GM18868 (cell line): ENCODE measurements around the gene CNNM2.
"Not testable (repeated sequence)": the region's sequence is repeated elsewhere in the genome, so short reads cannot be mapped to it uniquely, and the experiment has no call there.

ENCODE experiments used
- ATAC-seq: cut with Tn5 transposase; IDR thresholded peaks from one replicate; pipeline ENCODE4 v1.9.1; 2021; ENCODE audit warnings: mild to moderate bottlenecking, moderate library complexity; ENCODE audit not compliant: unreplicated experiment

CNNM2 gene

DNA sequence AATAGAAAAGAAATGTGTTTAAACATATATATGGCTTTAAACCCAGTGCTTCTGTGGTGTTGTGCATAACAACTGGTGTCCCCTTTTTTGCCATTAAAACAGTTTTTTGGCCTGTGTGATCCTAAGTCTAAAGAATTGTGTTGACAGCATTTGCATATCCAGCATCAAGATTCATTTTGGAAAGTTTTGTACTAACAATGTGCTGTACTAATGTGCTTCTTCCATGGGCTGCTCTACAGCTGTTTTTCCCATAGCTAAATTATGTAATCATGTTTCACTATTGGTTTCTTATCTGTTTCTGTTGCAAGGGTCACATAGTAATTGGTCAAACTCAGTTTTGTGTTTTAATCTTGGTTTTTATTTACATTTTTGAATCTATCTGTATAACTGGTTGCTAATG lies 5.5 kb downstream of the CNNM2 start:
- ATAC-seq, result no peak

DNA sequence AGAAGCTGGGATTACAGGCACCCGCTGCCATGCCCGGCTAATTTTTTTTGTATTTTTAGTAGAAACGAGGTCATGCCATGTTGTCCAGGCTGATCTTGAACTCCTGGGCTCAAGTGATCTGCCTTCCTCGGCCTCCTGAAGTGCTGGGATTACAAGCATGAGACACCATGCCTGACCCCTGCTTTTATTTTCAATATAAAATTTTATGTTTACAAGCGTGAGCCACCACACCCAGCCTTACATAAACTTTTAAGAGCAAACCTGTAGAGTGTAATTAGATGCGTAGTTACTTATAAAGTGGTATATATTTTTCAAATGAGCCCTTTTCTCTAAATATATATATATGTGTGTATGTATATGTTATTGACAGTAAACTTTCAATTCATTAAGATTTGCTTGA lies 8.7 kb downstream of the CNNM2 start:
- no peak for ATAC-seq

DNA sequence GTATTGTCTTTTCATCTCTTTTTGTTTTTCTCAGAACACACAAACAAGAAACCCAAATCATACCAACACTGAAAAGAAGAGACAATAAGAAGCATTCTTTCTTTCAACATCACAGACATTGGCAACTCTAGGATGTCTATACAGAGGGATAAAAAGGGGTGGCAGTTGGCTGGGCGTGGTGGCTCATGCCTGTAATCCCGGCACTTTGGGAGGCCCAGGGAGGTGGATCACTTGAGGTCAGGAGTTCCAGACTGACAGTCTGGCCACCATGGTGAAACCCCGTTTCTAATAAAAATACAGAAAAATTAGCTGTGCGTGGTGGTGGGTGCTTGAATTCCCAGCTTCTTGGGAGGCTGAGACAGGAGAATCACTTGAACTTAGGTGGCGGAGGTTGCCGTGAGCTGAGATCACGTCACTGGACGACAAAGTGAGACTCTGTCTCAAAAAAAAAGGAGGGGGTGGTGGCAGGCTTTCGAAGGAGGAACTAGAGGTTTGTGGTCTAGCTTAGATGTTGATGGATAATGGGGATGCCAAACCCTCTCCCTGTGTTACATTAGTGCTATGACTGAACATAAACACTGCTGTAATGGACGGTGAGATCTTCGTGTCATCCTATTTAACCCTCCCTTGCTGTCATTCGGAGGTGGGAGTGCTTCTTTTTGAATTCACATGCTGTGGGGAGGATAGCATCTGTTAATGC lies 9.4 kb downstream of the CNNM2 start:
- ATAC-seq, result no peak

DNA sequence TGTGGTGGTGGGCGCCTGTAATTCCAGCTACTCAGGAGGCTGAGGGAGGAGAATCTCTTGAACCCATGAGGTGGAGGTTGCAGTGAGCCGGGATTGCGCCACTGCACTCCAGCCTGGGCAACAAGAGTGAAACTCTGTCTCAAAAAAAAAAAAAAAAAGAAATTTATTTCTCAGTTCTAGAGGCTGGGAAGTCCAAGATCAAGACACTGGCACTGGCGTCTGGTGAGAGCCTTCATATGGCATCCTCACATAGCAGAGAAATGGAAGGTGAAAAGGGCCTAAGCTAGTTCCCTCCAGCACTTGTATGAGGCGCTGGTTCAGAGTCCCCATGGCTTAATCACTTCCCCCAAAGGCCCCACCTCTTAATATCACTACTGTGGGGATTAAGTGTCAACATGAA lies 10.3 kb downstream of the CNNM2 start:
- not testable (repeated sequence) for ATAC-seq

DNA sequence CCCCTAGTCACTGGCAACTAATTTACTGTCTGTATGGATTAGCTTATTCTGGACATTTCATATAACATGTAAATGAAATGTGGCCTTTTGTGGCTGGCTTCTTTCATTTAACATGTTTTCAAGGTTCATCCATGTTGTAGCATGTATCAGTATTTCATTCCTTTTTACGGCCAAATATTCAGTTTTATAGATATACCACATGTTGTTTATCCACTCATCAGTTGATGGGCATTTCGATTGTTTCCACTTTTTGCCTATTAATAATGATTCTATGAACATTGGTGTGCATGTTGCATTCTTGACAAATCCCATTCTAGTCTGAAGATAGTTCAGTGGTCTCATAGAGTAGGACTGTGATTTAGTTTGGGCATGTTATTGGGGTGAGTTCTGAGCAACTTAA lies 12.6 kb downstream of the CNNM2 start:
- no peak for ATAC-seq

DNA sequence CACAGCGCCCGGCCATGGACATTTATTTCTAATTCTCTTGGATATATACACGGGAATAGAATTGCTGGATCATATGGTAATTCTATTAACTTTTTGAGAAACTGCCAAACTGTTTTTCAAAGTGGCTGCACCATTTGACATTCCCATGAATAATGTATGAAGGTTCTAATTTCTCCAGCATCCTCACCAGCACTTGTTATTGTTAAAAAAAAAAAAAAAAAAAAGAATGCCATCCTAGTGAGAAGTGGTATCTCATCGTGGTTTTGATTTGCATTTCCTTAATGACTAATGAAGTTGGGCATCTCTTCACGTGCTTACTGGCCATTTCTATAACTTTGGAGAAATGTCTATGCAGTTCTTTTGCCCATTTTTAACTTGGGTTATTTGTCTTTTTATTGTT lies 13.5 kb downstream of the CNNM2 start:
- no peak for ATAC-seq

DNA sequence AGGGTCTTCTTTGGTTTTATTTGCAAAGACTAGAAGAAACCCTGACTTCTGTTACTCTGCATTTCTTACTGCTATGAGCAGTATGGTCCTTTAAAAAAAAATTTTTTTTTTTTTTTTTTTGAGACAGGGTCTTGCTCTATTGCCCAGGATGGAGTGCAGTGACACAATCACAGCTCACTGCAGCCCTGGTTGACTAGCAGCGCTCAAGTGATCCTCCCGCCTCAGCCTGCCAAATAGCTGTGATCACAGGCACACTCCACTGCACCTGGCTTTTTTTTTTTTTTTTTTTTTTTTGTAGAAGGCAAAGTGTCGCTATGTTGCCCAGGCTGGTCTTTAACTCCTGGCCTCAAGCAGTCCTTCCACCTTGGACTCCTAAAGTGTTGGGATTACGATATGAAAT lies 17.4 kb downstream of the CNNM2 start:
- no peak for ATAC-seq

DNA sequence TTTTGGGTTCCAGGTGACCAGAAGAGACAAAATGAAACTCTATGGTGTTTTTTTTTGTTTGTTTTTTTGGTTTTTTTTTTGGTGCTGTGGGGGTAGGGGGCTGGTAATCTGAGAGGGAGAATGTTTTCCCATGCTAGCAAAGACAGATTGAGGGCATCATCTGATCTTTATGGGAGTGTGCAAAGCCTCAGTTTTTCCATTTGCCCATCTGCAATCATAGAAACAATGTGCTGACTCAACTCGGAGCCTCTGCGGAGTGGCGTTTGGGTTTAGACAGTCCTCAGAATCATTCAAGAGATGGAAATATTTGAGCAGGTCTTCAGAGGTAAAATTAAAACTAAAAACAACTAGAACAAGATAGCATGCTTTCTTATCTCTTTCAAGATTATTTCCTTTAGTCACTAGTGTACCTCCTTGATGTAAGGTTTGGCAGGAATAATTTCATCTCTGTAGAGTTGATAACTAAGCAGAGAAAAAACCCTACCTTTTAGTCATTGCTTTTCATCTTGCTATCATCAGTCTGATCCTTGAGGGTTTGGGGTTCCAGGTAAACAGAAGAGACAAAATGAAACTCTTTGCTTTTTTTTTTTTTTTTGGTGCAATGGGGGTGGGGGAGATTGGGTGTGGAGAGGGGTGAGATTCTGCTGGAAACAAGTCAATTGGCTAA lies 18.0 kb downstream of the CNNM2 start:
- ATAC-seq, result no peak

DNA sequence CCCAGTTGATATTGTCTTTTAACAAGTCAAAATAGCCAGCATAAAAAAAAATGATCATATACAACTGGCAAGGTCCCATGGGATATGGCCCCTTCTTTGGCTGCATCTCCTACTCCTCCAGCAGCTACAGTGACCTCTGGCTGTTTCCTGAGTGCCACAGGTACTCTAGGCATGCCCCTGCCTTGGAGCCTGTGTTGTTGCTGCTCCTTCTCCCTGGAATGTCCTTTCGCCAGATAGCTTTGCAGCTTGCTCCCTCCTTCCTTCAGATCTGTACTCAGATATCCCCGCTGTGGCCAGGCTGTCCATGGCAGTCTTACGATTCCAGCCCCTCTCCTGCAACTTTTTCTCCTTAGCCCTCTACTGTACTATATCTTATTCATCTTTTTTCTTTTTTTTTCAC lies 23.3 kb downstream of the CNNM2 start:
- ATAC-seq, result no peak

DNA sequence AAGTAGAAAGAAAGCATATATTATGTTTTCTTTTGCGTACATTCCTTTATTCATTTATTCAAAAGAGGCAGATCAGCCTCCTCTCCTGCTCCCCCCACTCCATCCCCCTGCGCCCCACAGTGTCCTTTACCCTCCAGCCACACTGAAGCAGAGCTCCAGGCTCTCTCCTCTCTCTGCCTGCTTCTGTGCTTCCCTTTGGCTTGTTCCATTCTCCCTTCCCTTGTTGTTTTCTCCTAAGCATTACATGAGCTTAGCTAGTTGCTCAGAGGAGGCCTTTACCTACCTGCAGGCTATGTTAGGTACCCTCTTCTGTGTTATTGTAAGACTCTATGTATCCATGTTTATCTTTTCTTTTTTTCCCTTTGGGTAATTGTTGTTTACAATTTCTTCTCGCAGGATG lies 27.4 kb downstream of the CNNM2 start:
- no peak for ATAC-seq

DNA sequence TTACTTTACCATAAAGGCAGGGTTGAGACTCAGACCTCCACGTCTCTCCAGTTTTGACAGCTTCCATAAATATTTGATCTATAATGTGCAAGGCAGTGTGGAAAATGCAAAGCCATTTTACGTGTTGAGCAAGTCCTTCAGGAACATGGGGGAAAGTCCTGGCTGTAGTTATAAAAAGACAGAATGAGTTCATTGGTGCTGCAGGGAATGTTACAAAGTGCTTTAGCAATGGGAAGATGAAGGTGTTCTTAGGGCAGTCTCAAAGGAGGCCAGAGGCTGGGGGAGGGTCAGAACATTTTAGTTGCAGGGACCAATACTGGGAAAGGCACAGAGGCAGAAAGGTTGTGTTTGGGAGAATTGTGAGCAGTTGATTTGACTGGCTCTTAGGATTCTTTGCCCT lies 27.9 kb downstream of the CNNM2 start:
- no peak for ATAC-seq

DNA sequence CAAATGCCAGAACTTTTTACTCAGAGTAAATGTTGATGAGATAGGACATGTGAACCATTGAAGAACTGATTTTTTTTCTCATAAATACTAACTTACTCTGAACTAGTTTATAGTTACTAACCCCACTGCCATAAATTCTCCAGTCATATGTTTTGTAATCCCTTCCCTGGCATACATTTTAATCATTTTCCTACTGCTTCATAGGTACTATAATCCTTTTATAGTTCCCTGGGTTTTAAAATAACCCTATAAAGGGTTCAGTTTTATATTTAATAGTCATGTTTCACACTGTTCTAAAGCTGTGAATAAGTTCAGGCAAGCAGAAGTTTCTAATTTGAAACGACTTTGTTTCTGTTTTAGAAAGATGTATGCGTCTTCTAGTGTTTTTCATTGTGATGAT lies 28.9 kb downstream of the CNNM2 start:
- no peak for ATAC-seq

DNA sequence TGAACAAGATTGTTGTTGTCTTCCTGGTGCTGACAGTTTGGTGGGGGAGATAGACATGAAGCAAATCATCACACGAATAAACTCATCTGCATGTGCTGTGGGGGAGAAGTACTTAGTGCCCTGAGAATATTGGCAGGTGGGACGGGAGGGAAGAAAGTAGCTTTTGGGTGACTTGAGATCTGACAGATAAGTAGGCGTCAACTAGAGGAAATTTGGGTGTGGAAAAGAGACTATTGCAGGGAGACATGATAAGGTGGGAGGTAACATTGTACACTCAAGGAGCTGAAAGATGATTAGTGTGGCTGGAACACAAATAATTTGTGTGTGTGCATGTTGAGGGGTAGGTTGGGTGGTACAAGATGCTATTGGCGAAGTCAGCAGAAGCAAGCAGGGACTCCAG lies 30.1 kb downstream of the CNNM2 start:
- ATAC-seq, result no peak

DNA sequence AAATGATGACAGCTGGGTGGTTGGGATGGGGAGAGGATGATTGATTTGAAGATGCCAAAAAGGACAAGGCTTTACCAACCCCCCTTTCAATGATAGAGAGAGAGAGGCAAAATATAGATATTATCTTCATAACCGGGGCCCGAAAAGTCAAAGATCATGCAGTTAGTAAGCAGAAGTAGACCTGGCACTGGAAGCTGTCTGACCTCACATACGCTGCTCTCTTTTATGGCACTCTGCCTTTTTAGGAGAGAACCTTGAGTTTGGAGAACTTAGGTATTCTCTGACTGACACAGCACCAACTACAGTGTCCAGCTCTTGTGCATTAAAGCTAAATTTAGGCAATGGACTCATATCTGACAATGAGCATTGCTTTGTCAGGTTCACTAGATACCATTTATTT lies 30.7 kb downstream of the CNNM2 start:
- ATAC-seq, result no peak

DNA sequence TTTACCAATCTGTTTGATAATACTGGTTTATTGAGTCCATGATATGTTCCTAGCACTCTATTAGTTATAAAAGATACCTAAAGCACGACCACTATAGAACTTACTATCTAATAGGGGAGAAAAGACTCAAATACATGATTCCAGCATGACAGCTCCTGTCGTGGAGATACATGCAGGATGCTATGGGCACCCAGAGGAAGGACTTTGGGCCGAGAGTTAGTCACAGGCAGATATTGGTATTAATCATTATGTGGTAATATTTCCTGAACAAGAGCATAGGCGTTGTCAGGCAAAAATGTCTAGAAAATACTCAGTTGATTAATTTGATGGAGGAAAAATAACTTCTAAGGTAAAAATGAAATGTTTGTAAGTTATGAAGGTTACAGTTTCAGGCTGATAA lies 31.8 kb downstream of the CNNM2 start:
- ATAC-seq, result no peak

DNA sequence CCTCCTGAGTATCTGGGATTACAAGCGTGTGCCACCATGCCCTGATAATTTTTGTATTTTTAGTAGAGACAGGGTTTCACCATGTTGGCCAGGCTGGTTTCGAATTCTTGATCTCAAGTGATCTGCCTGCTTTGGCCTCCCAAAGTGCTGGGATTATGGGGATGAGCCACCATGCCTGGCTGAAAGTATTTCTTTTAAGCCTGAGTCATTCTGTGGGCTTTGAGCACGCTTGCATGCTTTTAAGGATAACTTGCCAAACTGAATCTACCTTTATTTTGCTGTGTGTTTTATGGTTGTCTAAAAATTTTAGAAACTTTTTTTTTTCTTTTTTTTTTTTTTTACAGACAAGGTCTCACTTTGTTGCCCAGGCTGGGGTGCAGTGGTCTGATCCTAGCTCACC lies 33.2 kb downstream of the CNNM2 start:
- ATAC-seq, result no peak

DNA sequence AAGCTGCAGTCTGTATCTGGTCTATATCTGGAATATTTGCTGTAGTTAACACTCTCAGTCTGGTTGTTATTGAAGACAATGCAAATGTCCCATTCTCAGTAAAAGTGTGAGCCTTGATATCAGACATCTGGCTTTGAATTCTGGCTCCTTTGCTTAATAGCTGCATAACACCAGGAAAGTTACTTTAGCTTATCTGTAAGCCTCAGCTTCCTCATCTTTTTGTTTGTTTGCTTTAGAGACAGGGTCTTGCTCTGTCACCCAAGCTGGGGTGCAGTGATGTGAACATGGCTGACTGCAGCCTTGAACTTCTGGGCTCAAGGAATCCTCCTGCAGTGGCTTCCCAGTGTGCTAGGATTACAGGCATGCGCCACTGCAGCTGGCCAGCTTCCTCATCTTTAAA lies 41.3 kb downstream of the CNNM2 start:
- ATAC-seq, result no peak

DNA sequence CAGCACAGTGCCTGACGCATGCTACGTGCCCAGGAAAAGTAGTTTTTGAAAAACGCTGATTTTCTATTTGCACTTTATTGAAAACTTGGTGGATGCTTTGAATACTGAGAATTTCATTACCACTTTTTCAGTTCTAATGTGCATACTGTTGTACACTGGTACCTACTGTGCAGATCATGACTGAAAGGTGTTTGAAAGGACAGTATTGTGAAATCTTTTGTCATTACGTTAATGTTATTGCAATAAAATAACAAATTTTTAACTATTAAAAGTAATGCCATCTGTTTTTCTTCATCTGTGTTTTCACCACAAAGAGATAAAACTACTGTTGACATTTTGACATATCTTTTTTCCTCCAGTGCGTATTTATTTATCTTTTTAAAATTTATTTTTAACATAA lies 42.1 kb downstream of the CNNM2 start:
- ATAC-seq, result no peak

DNA sequence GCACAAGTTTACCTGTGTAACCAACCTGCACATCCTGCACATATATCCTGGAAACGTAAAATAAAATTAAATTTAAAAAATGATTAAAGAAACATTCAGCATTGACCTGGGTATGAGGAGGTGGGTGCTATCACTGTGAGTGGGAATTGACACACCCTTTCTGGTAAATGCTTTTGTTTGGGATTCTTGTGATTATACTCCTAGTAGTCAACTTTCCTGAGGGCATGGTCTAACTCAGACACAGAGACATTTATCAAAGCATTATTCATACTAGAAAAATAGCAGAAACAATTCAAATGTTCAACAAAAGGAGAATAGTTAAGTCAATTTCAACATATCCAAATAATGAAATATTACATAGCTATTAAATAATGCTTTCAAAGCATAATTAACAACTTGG lies 44.2 kb downstream of the CNNM2 start:
- ATAC-seq, result no peak

DNA sequence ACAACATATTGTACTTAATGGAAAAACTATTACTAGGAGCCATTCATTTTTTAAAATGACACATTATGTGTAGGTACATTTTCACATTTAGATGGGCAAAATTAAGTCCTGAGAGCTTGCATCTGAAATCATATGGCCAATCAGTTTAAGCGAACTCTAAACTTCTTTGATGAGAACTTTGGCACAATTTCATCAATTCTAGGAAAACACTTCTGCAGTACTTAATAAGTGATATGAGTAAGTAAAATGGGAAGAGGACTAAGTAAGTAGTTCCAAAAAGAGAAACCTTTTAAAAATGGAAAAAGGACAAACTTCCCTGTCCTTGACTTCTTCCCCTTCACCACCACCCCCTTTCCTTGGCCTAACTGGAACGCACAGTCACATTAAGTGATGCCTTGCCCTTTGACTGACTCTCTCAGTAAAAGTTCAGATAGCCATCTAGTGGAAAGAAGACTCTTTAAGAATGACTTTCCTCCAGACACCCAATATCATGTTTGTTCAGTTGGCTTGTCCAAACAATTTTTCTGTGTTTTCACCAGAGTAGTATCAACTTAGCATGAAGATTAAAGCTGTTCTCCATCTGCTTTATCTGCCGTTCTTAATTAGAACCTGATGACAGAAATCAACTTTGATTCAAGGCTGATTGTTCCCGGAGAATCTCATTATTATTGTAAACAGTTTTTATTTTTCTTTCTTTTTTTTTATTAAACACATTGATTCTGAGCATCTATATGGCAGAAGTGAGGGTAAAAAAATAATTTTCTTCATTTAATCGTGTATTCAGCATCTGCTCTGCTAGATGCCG lies 45.1 kb downstream of the CNNM2 start:
- no peak for ATAC-seq

DNA sequence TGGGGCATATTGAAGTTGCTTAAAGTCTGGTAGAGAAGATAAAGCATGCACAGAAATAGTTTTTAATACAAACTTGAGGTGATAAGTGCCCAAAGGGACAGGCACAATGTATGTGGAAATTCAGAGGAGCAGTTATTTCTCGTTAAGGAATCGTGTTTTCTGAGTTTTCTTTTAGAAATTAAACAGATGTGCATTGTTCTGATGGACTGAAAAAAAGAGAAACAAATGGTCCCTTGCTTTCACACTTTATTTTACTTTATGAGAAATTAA lies 45.6 kb downstream of the CNNM2 start:
- ATAC-seq, result no peak

DNA sequence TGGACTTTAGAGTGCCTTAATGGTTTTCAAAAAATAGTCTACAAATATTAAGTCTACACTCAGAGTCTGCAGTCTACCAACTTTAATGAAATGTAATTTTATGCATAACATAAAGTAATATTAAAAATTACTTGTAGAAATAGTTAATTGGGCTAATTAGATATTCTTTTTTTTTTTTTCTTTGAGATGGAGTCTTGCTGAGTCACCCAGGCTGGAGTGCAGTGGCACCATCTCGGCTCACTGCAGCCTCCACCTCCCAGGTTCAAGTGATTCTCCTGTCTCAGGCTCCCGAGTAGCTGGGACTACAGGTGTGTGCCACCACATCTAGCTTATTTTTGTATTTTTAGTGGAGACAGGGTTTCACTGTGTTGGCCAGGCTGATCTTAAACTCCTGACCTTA lies 46.0 kb downstream of the CNNM2 start:
- ATAC-seq, result not testable (repeated sequence)
